IMR-90 (cell line): ENCODE measurements around the gene PARD3. TPM values are rescaled to one million over a fixed set of nuclear protein-coding genes. Genes with fewer than 3 reads are reported as not detected.

Experiments
- ATAC-seq: fragments of 200-7000 bp; cut with Tn5 transposase; 2 replicates; pipeline ENCODE4 v1.9.1; 2020; ENCODE audit warnings: low read depth, mild to moderate bottlenecking, moderate library complexity
- BruUV-seq: library from RNA; stranded (reverse); fragments of 400-500 nt; replicated peaks from 2 replicates; lab custom pipeline; 2021; lab: Mats Ljungman, UMichigan
- CTCF ChIA-PET: fragments of 300-600 bp; formaldehyde crosslinking; extraction: SDS; loops from one replicate; lab custom pipeline; 2021; ENCODE audit warnings: antibody characterized with exemption; lab: Yijun Ruan, JAX
- POLR2A ChIA-PET: fragments of 300-600 bp; sonication (Branson Sonifier 250); formaldehyde crosslinking; loops from one replicate; lab custom pipeline; 2022; ENCODE audit warnings: antibody characterized with exemption; ENCODE audit not compliant: unreplicated experiment; lab: Charles Lee
- DNase-seq: peaks from one replicate; pipeline ENCODE4 v3.0.0; 2013
- H2AFZ ChIP-seq: replicated peaks from 2 replicates; pipeline ENCODE3; 2013; ENCODE audit warnings: low read length, mild to moderate bottlenecking; ENCODE audit not compliant: poor library complexity
- H2AK5ac ChIP-seq: 2 replicates; pipeline ENCODE4 v1.6.1; 2013; ENCODE audit warnings: low read depth, low read length, inconsistent platforms
- H2AK9ac ChIP-seq: replicated peaks from 2 replicates; pipeline ENCODE3; 2013; ENCODE audit warnings: mild to moderate bottlenecking, low read depth, low read length, moderate library complexity; ENCODE audit not compliant: poor library complexity
- H2BK120ac ChIP-seq: 2 replicates; pipeline ENCODE4 v1.6.1; 2013; ENCODE audit warnings: low read depth, low read length, inconsistent platforms
- H2BK15ac ChIP-seq: 3 replicates; pipeline ENCODE4 v1.6.1; 2013; ENCODE audit warnings: low read depth, low read length, inconsistent platforms
- H2BK20ac ChIP-seq: 2 replicates; pipeline ENCODE4 v1.6.1; 2013; ENCODE audit warnings: low read depth, mild to moderate bottlenecking, inconsistent platforms, low read length, moderate library complexity
- H2BK5ac ChIP-seq: 2 replicates; pipeline ENCODE4 v1.6.1; 2013; ENCODE audit warnings: mild to moderate bottlenecking, low read depth, low read length, inconsistent platforms; ENCODE audit not compliant: poor library complexity, severe bottlenecking
- H3K14ac ChIP-seq: replicated peaks from 2 replicates; pipeline ENCODE4 v1.6.1; 2013; ENCODE audit warnings: low read depth, low read length, inconsistent platforms
- H3K18ac ChIP-seq: 2 replicates; pipeline ENCODE4 v1.6.1; 2013; ENCODE audit warnings: low read depth, low read length, control low read depth
- H3K23ac ChIP-seq: 2 replicates; pipeline ENCODE4 v1.6.1; 2013; ENCODE audit warnings: low read depth, low read length, inconsistent platforms
- H3K27ac ChIP-seq: 2 replicates; pipeline ENCODE4 v1.5.1; 2013; ENCODE audit warnings: mild to moderate bottlenecking, control low read depth, low read length; ENCODE audit not compliant: insufficient read depth
- H3K27me3 ChIP-seq: 2 replicates; pipeline ENCODE4 v1.6.1; 2013; ENCODE audit warnings: low read length; ENCODE audit not compliant: control insufficient read depth, insufficient read depth
- H3K36me3 ChIP-seq: 2 replicates; pipeline ENCODE4 v1.6.1; 2013; ENCODE audit warnings: low read length, mixed read lengths; ENCODE audit not compliant: control insufficient read depth, insufficient read depth
- H3K4ac ChIP-seq: 2 replicates; pipeline ENCODE4 v1.6.1; 2013; ENCODE audit warnings: low read depth, low read length, inconsistent platforms
- H3K4me1 ChIP-seq: 2 replicates; pipeline ENCODE4 v1.6.1; 2013; ENCODE audit warnings: low read length, mixed read lengths; ENCODE audit not compliant: control insufficient read depth, insufficient read depth
- H3K4me2 ChIP-seq: 2 replicates; pipeline ENCODE4 v1.6.1; 2013; ENCODE audit warnings: low read depth, mild to moderate bottlenecking, control low read depth, low read length, moderate library complexity
- H3K4me3 ChIP-seq: 2 replicates; pipeline ENCODE4 v1.5.1; 2013; ENCODE audit warnings: low read depth, mild to moderate bottlenecking, control low read depth, low read length, moderate library complexity; ENCODE audit not compliant: insufficient read depth
- H3K56ac ChIP-seq: 2 replicates; pipeline ENCODE4 v1.6.1; 2013; ENCODE audit warnings: low read length, inconsistent platforms; ENCODE audit not compliant: insufficient read depth; ENCODE audit errors: extremely low read depth
- H3K79me1 ChIP-seq, 2 experiments: 2 replicates each; pipeline ENCODE4 v1.6.1; 2013; ENCODE audit warnings: low read length in 2 of 2, inconsistent platforms in 1 of 2, low read depth in 1 of 2
- H3K9ac ChIP-seq: 2 replicates; pipeline ENCODE4 v1.6.1; 2013; ENCODE audit warnings: low read depth, low read length, control low read depth
- H3K9me1 ChIP-seq: 2 replicates; pipeline ENCODE4 v1.6.1; 2013; ENCODE audit warnings: low read length, inconsistent platforms; ENCODE audit not compliant: insufficient read depth
- H3K9me3 ChIP-seq: 2 replicates; pipeline ENCODE4 v1.6.1; 2013; ENCODE audit warnings: low read length; ENCODE audit not compliant: control insufficient read depth, insufficient read depth
- H4K20me1 ChIP-seq: 2 replicates; pipeline ENCODE4 v1.6.1; 2013; ENCODE audit warnings: low read length, inconsistent platforms; ENCODE audit not compliant: insufficient read depth
- H4K5ac ChIP-seq: 2 replicates; pipeline ENCODE4 v1.6.1; 2013; ENCODE audit warnings: mild to moderate bottlenecking, low read depth, low read length, control low read depth
- H4K8ac ChIP-seq, 2 experiments: 2 replicates each; pipeline ENCODE4 v1.6.1; 2013; ENCODE audit warnings: low read depth in 2 of 2, low read length in 2 of 2, control low read depth in 1 of 2, inconsistent platforms in 1 of 2
- H4K91ac ChIP-seq: 2 replicates; pipeline ENCODE4 v1.6.1; 2013; ENCODE audit warnings: low read depth, low read length, inconsistent platforms; ENCODE audit not compliant: insufficient read depth
- CEBPB ChIP-seq: IDR thresholded peaks from 2 replicates; pipeline ENCODE4 v1.6.1; 2012; ENCODE audit warnings: low read depth, low read length, improper control_type of control experiment
- CHD1 ChIP-seq: IDR thresholded peaks from 2 replicates; pipeline ENCODE4 v1.6.1; 2012; ENCODE audit warnings: low read depth, low read length, improper control_type of control experiment
- FOS ChIP-seq: fragments of 150-350 bp; IDR thresholded peaks from 2 replicates; pipeline ENCODE4 v1.6.1; 2016; ENCODE audit warnings: low read depth, low read length
- MAFK ChIP-seq: IDR thresholded peaks from 2 replicates; pipeline ENCODE4 v1.6.1; 2012; ENCODE audit warnings: low read depth, low read length, improper control_type of control experiment
- MXI1 ChIP-seq: IDR thresholded peaks from 2 replicates; pipeline ENCODE4 v1.6.1; 2012; ENCODE audit warnings: low read depth, mild to moderate bottlenecking, low read length, moderate library complexity, borderline replicate concordance
- NFE2L2 ChIP-seq: fragments of 150-350 bp; IDR thresholded peaks from 2 replicates; pipeline ENCODE4 v1.6.1; 2016; ENCODE audit warnings: low read depth, mild to moderate bottlenecking, low read length
- RAD21 ChIP-seq: IDR thresholded peaks from 2 replicates; pipeline ENCODE4 v1.6.1; 2012; ENCODE audit warnings: low read length, improper control_type of control experiment
- RCOR1 ChIP-seq: IDR thresholded peaks from 2 replicates; pipeline ENCODE4 v1.6.1; 2012; ENCODE audit warnings: mild to moderate bottlenecking, low read length, improper control_type of control experiment; ENCODE audit not compliant: insufficient replicate concordance
- RFX5 ChIP-seq: IDR thresholded peaks from 2 replicates; pipeline ENCODE4 v1.8.0; 2012; ENCODE audit warnings: low read depth, mild to moderate bottlenecking, low read length, moderate library complexity
- SMC3 ChIP-seq: fragments of 150-350 bp; IDR thresholded peaks from 2 replicates; pipeline ENCODE4 v1.6.1; 2016; ENCODE audit warnings: low read depth, mild to moderate bottlenecking, antibody characterized with exemption, low read length, moderate library complexity
- WGBS, 2 experiments: methylation state at CpG; one replicate each; pipeline versions ENCODE4 v1.1.5 to v1.1.7; 2013; ENCODE audit warnings: missing lambda C conversion rate in 2 of 2; ENCODE audit not compliant: insufficient read length in 1 of 2; ENCODE audit errors: extremely low coverage in 2 of 2; 5-methylcytosine and 5-hydroxymethylcytosine counted together
- dilution Hi-C: fragments of 300-500 bp; cut with HindIII; formaldehyde crosslinking; loops from one replicate; pipeline ENCODE4 v1.14.3; 2018; ENCODE audit warnings: low sequenced_read_pairs; ENCODE audit not compliant: unreplicated experiment
- in situ Hi-C: fragments of 300-500 bp; cut with MboI; formaldehyde crosslinking; loops from 3 replicates; pipeline ENCODE4 v1.14.3; 2019; ENCODE audit warnings: low sequenced_read_pairs, inconsistent platforms, mixed read lengths
- intact Hi-C: fragments of 100-400 bp; cut with micrococcal nuclease; formaldehyde crosslinking; loops from 2 replicates; pipeline ENCODE4 v1.10.0; 2022
- polyA plus RNA-seq, 3 experiments: library from polyadenylated mRNA; depleted of rRNA; stranded (reverse); fragments of >200 nt; gene quantifications; 2 replicates each; pipeline ENCODE4 v1.2.3, GENCODE V29; 2012; ENCODE audit warnings: low replicate concordance in 1 of 3
- total RNA-seq: library from RNA; depleted of rRNA; stranded (reverse); fragments of >200 nt; gene quantifications from 2 replicates; pipeline ENCODE4 v1.2.3, GENCODE V29; 2012
- TF ChIP-seq, protein P1 (sequence below): conservative IDR thresholded peaks from 2 replicates; pipeline ENCODE4 v1.5.1; 2012; ENCODE audit warnings: mild to moderate bottlenecking, low read depth, low read length, improper control_type of control experiment
- TF ChIP-seq, protein P2 (sequence below): fragments of 150-350 bp; IDR thresholded peaks from 2 replicates; pipeline ENCODE4 v1.6.1; 2017; ENCODE audit warnings: mild to moderate bottlenecking, antibody characterized with exemption, low read length, low read depth
- TF ChIP-seq, protein P3 (sequence below): fragments of 150-350 bp; IDR thresholded peaks from 2 replicates; pipeline ENCODE4 v1.6.1; 2016; ENCODE audit warnings: low read depth, mild to moderate bottlenecking, low read length, moderate library complexity, borderline replicate concordance

The PARD3 gene
- total and polyA plus RNA-seq, 2 of the 4 experiments (the other 2 are of a cell fraction), result 14.6 to 37.5 TPM

DNA sequence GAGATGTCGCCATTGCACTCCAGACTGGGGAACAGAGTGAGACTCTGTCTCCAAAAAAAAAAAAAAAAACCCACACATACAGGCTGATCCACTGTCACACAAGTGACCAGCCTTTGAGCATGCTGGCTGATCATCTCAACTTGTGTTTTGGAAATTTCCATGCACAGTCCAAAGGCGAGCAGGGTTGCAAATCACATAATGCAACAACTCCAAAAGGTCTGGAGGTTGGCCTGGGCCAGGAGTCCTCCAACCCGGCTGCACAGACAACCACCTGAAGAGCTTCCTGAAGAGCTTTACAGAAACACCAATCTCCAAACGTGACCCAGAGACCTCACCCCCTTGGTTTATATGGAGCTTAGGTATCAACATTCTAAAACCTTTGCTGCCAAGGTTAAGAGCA lies 16.4 kb downstream of the PARD3 start:
- Histone ChIP-seq H3K4me1 (no peaks in the 10 kb centered on the region; the same call in 1 of the 2 replicates), H3K36me3 (peaks cover 4% of the 10 kb centered on the region), H3K4ac (no peak overlapping the region), H4K91ac (no peak overlapping the region), H3K18ac (no peak overlapping the region), H4K8ac (no peak overlapping the region), H2AFZ (no peak overlapping the region), H2BK15ac (no peak overlapping the region), H3K9me3 (no peaks in the 10 kb centered on the region), H3K27me3 (no peaks in the 10 kb centered on the region), H3K9ac (no peak overlapping the region), H3K4me3 (no peak overlapping the region), H3K27ac (no peak overlapping the region), H4K20me1 (peaks cover 11% of the 10 kb centered on the region), H4K5ac (no peak overlapping the region), H2AK5ac (no peak overlapping the region), H2BK120ac (no peak overlapping the region), H2BK5ac (no peak overlapping the region), H3K4me2 (no peak overlapping the region), H3K79me1 (peaks cover 20 to 56% of the 10 kb centered on the region in 2 experiments), H3K14ac (no peak overlapping the region), H3K23ac (no peak overlapping the region), H2BK20ac (no peak overlapping the region), H3K56ac (no peak overlapping the region), H2AK9ac (no peak overlapping the region), H3K9me1 (peaks cover 4% of the 10 kb centered on the region; the same call in 1 of the 2 replicates)
- no CpG with 5 or more reads among the region's 4 CpGs for WGBS, 2 experiments
- DNase-seq, result no peak
- POLR2A ChIA-PET, result interaction anchor here (0.6 kb wide), 1 partner anchor 115 kb away, joined by 3 read pairs; no protein-coding TSS in a partner anchor
- no TSS peak for BruUV-seq
- dilution Hi-C loops (no loop called here), in situ Hi-C loops (no loop called here), intact Hi-C loops (no loop called here)
- no peak for ATAC-seq
- no peak for TF ChIP-seq NFE2L2
- TF ChIP-seq RFX5, result no peak
- no peak for TF ChIP-seq CHD1
- TF ChIP-seq SMC3, result no peak
- TF ChIP-seq, protein P1, sequence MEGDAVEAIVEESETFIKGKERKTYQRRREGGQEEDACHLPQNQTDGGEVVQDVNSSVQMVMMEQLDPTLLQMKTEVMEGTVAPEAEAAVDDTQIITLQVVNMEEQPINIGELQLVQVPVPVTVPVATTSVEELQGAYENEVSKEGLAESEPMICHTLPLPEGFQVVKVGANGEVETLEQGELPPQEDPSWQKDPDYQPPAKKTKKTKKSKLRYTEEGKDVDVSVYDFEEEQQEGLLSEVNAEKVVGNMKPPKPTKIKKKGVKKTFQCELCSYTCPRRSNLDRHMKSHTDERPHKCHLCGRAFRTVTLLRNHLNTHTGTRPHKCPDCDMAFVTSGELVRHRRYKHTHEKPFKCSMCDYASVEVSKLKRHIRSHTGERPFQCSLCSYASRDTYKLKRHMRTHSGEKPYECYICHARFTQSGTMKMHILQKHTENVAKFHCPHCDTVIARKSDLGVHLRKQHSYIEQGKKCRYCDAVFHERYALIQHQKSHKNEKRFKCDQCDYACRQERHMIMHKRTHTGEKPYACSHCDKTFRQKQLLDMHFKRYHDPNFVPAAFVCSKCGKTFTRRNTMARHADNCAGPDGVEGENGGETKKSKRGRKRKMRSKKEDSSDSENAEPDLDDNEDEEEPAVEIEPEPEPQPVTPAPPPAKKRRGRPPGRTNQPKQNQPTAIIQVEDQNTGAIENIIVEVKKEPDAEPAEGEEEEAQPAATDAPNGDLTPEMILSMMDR, result no peak
- TF ChIP-seq, protein P2, sequence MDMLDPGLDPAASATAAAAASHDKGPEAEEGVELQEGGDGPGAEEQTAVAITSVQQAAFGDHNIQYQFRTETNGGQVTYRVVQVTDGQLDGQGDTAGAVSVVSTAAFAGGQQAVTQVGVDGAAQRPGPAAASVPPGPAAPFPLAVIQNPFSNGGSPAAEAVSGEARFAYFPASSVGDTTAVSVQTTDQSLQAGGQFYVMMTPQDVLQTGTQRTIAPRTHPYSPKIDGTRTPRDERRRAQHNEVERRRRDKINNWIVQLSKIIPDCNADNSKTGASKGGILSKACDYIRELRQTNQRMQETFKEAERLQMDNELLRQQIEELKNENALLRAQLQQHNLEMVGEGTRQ, result no peak
- TF ChIP-seq RCOR1, result no peak
- no peak for TF ChIP-seq MXI1
- TF ChIP-seq, protein P3, sequence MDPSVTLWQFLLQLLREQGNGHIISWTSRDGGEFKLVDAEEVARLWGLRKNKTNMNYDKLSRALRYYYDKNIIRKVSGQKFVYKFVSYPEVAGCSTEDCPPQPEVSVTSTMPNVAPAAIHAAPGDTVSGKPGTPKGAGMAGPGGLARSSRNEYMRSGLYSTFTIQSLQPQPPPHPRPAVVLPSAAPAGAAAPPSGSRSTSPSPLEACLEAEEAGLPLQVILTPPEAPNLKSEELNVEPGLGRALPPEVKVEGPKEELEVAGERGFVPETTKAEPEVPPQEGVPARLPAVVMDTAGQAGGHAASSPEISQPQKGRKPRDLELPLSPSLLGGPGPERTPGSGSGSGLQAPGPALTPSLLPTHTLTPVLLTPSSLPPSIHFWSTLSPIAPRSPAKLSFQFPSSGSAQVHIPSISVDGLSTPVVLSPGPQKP, result no peak
- TF ChIP-seq RAD21, result no peak
- TF ChIP-seq MAFK, result no peak
- no peak for TF ChIP-seq CEBPB
- TF ChIP-seq FOS, result no peak
- CTCF ChIA-PET, result no interaction called here
